HG02943 (cell line): ENCODE results near the gene ZFAND6.
"Not testable (repeated sequence)": the region's sequence is repeated elsewhere in the genome, so short reads cannot be mapped to it uniquely, and the experiment has no call there.

Experiments
- ATAC-seq: cut with Tn5 transposase; IDR thresholded peaks from one replicate; pipeline ENCODE4 v1.9.1; 2021; ENCODE audit warnings: mild to moderate bottlenecking, low read depth, moderate library complexity; ENCODE audit not compliant: unreplicated experiment

ZFAND6 gene

DNA sequence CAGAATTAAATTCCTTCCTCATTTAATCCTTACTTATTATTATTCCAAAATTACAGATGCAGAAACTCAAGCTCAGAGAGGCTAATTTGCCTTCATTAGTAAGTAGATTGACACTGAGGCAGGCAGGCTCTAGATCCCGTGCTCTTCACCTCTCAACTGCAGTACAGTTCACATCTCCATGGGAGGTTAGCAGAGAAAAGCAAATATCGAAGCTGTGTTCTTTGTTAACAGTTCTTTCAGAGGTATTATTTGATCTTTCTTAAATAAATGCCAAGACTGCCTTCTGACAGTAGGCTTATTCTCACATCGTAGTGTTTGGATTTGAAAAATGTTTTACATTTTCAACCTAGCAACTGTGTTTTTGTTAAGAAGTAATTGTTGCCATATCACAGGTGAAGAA lies 77.4 kb downstream of the ZFAND6 start:
- no peak for ATAC-seq

DNA sequence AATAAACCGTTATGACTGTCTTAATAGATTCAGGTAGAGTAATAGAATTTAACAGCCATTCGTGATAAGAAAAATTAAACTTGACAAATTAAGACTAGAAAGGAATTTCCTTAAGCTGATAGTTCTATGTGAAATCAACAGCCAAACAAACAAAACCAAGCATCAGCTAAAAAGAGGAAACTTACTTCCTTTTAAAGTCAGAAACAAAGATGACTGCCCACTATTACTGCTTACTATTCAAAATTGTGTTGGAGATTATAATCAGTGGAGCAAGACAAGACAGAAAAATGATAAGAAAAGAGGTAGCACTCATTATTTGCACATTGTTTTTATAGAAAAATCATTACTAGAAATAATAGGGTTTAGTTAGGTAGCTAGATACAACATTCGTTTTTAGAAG lies 79.5 kb downstream of the ZFAND6 start:
- no peak for ATAC-seq

DNA sequence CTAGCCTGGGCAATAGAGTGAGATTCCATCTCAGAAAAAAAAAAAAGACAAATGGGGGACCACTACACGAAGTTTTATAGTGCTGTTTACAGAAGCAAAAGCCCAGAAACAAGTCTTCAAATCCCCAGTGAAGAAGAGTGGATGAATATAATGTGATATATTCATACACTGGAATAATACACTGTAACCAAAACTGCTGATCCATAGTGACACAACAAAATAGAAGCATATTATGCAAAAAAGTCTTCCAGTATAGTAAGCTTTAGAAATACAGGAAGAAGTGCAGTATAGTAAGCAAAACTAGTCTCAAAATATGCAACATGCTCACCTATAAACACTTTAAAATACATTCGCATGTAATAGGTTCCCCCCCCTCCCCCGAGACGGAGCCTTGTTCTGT lies 81.4 kb downstream of the ZFAND6 start:
- no peak for ATAC-seq

DNA sequence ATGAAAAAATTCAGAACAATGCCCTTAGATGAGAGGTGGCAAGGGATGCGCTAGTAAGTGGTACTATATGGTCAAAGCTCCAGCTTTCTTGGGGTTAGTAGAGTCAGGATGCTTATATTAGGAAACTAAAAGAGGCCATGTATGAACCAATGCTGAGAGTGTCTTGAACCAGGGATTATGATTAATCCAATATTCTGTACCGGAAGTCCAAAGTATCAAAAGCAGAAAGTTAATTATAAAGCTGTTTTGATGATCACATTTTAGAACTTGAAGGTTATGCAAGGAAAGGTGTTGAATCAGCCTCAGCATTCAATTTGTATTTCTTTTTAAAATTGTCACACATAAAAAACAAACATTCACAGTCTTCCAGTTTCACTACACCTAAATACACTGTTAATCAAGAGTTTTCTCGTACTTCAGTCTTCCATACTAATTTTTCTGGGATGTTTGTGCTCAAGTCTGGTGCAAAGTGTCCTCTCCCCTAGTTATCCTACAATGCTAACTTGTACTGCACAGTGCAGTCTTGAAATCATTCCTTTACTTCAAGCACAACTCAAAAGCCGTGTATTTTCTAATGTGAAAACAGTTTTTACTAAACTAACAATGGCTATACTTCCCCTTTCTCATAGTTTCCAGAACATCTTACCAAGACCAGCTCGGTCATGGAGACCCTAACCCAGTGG lies 82.6 kb downstream of the ZFAND6 start:
- no peak for ATAC-seq

DNA sequence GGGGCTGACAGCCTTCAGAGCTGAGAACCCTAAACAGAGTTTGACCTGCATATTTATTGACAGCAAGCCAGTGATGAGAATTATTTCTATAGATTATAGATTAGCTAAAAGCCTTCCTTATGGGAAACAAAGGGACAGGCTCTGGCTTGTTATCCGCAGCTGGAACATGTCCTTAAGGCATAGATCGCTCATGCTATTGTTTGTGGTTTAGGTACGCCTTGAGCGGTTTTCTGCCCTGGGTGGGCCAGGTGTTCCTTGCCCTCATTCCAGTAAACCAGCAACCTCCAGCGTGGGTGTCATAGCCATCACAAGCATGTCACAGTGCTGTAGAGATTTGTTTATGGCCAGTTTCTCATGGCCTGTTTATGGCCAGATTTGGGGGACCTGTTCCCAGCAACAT lies 83.2 kb downstream of the ZFAND6 start:
- no peak for ATAC-seq

DNA sequence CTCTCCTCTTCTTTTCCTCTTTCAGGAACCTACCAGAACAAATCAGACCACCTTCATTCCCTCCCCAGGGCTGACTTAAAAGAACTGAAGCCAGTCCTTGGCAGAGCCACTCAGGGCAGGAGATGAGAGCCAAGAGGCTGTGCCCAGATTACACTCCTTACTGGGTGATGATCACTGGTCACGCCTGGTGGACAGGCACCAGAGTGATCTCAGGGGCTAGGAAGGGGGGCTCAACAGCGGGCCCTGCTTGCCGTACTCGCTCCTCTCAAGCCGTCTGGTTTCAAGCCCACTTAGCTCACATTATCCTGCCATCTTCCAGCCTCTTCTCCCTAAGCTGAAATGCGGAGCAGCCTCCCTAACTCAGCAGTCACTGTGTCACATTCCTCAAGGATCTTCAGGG lies 91.7 kb downstream of the ZFAND6 start:
- no peak for ATAC-seq

DNA sequence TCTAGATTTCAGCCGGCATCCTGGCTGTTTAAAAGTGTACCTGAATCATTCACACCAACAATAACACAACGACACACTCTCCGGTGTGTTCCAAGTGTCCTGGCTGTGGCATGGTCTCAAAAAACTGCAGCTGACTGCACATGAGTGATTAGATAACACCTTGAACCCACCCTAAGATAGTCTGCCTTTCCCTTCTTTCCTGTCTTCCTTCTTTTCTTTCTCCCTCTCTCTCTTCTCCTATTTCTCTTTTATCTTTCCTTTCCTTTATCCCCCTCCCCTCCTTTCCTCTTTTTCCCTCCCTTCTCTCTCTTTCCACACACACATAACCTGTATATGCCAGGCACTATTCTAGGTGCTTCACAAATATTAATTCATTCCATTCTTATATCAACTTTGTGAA lies 92.1 kb downstream of the ZFAND6 start:
- no peak for ATAC-seq

DNA sequence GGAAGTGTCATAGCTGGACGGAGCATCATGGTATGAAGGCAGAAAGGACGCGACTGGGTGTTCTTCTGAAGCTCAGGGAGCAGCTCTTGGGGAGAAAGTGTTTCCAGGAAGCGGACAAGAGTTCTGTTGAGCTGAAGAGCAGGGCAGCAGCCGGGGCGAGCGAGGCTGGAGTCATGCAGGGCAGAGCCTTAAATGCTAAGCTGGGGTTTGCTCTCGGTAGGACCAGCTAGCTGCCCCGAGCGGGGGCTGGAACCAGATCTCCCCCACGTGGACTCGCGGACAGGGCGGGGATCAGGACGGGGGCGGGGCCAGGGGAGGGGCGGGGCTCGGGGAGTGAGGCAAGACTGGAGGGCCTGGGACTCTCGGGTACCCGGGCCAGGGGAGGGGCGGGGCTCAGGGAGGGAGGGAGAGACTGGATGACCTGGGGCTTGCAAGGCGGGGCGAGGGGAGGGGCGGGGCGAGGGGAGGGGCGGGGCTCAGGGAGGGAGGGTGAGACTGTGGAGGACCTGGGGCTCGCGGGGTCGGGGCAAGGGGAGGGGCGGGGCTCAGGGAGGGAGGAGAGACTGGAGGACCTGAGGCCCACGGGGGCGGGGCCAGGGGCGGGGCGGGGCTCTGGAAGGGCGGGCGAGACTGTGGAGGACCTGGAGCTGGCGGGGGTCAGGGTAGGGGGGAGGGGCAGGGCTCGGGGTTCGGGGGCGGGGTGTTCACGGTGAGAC lies 92.9 kb downstream of the ZFAND6 start:
- ATAC-seq: peak; percentile 50

DNA sequence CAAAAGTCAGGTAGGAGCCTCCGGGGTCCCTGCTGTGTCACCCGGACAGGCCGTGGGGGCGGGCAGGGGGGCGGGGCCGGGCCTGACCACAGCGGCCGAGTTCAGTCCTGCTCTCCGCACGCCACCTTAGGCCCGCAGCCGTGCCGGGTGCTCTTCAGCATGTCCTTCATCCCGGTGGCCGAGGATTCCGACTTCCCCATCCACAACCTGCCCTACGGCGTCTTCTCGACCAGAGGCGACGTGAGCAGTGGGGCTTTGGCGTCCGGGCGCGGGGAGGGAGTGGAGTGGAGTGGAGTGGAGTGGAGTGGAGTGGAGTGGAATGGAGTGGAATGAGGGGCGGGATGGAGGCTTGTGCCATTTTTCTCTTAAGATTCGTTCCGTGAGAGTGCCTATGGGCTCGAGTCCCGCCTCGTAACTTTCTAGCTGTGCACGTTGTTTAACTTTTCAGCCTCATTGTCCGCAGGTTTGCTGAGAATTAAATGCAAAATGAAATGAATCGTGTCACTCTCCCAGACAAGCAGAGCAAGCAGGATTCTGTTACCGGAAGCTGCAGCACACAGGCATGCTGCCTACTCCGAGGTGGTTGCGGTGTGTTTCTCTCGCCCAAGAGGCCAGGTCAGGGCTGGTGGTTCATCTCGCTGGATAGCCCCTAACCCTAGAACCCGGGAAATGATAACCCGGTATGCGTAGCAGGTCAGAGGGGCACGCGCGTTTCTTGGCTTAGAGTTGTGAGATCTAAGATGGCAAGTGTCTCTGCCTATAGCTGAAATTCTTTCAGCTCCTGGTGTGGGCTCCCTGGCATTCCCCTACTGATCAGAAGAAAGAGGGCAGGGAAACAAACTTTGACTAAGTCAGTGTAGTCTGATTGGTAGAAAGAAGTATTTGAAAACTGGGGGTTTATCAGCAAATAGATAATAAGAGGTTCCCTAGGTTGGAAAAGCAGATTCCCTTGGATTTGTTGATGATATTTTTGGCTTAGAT lies 93.7 kb downstream of the ZFAND6 start, which contains the start of gene FAH:
Gene FAH, plus strand, starts transcription at position 104 of the 981 bp plus-strand sequence. Its CDS starts 56 bp downstream, at position 160.
- peak; percentile 57 for ATAC-seq

DNA sequence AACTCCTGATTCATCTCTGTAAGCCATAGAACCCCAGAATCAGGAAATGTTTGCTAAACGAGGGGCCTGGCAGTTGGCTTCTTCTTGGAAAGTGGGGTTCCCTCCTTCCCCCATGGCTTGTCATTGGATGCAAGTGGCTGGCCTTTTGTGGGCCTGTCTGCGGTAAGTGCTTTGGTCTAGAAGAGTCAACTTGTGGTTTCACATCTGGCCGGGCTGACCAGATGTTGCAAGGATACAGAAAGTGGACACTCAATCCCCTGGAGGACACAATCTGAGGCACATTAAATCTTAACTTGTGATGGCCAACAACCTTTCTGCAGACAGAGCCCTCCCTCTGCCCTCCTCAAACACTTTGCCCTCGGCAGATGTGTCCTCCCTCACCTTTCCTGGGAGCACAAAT lies 94.4 kb downstream of the ZFAND6 start:
- ATAC-seq: no peak

DNA sequence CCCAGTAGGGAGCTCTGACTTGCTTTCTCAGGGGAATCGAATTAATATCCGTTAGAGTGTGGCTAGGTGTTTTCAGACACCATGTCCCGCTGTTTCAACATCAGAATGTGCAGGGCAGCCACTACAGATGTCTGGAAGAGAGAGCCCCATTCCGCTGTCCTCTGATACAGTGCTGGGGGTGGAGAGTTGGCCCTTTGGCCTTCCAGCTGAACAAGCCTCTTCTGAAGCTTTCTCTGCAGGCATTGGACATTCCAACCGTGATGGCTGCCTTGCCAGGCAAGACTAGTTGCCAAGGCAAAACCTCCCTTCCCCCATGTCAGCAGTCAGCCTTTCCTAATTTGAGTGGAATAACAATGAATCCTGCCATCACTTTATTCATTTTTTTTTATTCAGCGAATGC lies 94.9 kb downstream of the ZFAND6 start:
- no peak for ATAC-seq

DNA sequence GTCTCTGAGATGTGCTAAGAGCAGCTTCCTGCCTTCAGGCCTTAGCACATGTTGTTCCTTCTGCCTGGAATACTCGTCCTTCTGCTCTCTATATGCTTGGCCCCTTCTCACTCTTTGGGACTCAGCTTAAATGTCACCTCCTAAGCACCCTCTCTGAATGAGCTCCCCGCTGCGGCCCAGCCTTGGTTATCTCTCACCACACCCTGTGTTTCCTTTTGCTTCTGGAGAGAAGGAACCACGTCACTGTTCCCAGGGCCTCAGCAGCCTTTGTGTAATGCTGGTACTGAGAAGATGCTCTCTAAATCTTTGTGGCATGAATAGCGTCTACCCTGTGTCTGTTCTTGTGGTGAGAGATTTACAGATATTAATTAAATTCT lies 95.5 kb downstream of the ZFAND6 start:
- no peak for ATAC-seq

DNA sequence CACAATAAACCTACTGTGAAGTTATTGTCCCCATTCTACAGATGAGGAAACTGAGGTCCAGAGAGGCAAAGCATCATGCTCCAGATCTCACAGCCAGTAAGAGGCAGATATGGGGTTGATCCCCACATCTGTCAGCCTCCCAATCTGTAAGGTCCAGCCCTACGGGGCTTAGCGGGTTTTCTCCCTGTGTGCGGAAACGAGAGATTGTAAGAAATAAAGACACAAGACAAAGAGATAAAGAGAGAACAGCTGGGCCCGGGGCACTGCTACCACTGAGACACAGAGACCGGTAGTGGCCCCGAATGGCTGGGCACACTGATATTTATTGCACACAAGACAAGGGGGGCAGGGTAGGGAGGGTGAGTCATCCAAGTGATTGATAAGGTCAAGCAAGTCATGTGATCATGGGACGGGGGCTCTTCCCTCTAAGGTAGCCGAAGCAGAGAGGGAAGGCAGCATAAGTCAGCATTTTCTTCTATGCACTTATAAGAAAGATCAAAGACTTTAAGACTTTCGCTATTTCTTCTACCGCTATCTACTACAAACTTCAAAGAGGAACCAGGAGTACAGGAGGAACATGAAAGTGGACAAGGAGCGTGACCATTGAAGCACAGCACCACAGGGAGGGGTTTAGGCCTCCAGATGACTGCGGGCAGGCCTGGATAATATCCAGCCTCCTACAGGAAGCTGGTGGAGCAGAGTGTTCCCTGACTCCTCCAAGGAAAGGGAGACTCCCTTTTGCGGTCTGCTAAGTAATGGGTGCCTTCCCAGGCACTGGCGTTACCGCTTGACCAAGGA lies 96.1 kb downstream of the ZFAND6 start:
- not testable (repeated sequence) for ATAC-seq

DNA sequence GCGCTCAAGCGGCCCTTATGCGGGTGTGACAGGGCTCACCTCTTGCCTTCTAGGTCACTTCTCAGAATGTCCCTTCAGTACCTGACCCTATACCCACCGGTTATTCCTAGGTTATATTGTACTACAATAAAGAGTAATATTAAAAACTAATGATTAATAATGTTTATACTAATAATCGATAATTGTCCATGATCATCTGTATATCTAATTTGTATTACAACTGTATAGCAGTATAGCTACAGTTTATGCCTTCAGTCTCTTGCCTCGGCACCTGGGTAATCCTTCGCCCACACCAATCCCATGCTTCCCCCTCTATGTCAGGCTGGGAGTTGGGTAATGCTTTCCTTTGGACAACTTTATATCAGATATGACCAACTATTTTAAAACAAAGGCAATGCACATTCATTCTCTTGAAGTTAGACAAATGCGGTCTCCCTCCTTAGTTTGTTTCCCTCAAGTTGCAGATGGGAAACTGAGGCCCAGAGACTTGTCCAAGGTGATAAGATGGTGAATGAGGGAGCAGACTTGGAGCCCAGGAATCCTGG lies 96.8 kb downstream of the ZFAND6 start:
- no peak for ATAC-seq

DNA sequence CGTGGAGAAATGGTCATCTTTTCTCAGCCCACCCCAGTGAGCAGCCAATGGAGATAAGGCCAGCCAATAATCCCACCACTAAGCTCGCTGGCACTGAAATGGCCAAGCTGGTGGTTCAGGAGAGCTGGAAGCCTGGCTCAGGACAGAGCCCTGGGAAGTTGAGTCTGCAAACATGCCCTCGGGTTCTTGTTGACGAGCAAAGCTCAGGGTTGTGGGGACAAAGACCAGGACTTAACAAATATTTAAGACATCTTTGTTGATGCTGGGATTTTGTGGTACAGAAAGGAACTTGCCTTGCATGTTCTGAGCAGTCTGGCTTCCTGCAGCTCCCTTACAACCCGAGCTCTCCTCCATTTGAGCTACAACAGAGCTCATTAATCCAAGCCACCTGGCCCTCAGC lies 97.7 kb downstream of the ZFAND6 start:
- no peak for ATAC-seq

DNA sequence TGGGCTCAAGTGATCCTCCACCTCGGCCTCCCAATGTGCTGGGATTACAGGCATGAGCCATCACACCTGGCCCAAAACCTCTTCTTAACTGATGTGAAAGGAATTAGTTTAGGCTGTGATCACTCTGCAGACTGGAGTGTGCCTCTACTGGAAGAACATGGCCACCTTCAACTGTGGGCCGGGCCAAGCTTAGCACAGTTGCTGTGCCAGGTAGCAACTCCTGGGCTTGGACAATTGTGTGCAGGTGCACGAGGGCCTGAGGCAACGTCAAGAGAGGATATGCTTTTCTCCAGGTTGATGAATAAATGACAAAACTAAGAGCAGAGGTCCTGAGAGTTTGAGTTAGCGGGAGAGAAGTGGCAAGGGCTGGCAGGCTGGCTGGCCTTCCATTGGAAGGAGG lies 99.8 kb downstream of the ZFAND6 start:
- no peak for ATAC-seq

DNA sequence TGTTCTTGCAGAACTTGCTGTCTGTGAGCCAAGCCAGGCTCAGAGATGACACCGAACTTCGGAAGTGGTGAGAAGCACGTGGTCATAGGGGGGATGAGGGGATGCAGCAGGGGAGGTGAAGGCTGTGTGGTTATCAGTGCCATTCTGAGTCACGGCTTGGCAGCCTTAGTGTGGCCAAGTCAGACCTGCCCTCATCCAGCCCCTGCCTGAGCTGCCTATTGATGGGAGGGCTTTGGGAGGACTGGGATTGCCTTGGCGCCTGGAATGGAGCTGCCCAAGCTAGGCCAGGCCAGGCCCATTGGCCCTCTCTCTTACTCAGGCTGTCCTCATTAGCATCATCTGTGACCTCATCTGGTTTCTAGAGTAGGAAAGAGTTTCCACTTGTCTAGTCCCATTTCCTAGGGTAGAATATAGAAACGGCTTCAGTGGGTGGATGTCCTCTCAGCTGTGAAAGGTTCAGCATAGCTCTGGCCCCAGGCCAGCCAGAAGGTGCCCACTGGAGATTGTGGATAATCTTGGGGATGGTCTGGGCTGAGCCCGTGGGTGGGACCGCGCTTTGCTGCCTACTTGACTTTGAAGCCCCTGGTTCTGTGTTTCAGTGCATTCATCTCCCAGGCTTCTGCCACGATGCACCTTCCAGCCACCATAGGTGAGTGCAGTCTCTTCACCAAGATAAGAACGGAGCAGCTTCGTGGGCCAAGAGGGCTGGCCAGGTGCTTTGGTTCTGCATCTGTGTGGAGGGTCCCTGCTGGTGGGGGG lies 100.5 kb downstream of the ZFAND6 start:
- ATAC-seq: no peak

DNA sequence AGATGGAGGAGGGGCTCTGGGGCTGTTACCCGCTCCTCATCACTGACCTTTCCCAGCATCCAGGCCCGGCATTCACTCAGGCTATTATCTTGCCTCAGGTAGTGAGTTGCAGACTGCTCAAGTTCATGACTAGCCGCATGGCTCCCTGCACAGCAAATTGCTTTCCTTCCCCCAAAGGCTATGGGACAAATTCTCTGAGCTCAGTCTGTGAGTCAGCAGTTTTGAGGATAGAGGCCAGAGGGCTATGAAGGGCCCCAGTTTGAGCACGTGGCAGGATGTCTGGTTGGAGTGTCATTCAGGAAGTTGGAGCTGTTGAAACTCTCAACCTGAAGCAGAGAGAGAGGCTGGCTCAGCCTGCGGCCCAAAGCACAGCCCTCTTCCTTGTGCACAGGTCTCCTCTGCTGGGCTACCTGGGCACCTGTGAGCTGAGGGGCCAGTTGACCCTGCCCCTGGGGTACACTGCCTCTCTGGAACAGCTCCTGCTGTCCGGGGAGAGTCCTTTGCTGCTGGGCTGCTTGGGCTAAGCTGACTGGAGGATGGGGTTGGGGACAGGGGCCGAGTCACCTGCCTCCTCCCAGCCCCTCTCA lies 101.2 kb downstream of the ZFAND6 start:
- ATAC-seq: no peak

DNA sequence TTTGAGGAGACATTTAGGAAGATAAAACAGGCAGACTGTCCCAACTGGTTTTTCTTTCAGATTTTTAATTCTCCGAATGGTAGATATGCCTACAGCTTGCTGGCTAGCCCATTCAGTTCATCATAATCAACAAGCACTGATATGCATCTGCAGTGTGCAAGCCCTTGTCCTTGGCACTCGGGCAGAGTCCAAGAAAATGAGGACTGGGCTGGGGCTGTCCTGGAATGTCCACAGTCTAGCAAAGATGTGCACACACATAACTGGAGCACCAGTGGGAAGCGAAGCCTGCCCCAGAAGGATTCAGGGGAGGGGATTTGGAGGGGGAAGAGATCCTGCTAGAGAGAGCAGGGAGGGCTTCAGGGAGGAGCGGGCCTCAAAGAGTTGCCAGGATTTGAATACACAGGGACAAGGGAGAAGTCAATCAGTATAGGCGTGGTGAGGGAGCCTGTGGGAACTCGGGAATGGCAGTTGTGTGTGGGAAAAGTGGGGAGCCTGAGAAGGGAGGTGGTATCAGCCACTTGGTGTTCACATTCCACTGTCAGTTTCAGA lies 102.1 kb downstream of the ZFAND6 start:
- no peak for ATAC-seq
